Nephron (organoid): ENCODE data around the gene CEACAM6.
"Not testable (repeated sequence)": the region's sequence is repeated elsewhere in the genome, so short reads cannot be mapped to it uniquely, and the experiment has no call there.

ENCODE experiments used
- H3K27ac Mint-ChIP-seq, 3 experiments: 2 replicates each; pipeline ENCODE4 v1.8.0; 2020; ENCODE audit warnings: mixed read lengths in 3 of 3, mild to moderate bottlenecking in 2 of 3, moderate library complexity in 1 of 3
- H3K27me3 Mint-ChIP-seq: 2 replicates; pipeline ENCODE4 v1.8.0; 2021; ENCODE audit warnings: low read depth, mild to moderate bottlenecking, moderate library complexity, mixed read lengths
- H3K36me3 Mint-ChIP-seq: 2 replicates; pipeline ENCODE4 v1.8.0; 2020; ENCODE audit warnings: low read depth, mixed read lengths
- H3K4me1 Mint-ChIP-seq: 2 replicates; pipeline ENCODE4 v1.8.0; 2020; ENCODE audit warnings: mixed read lengths
- H3K4me3 Mint-ChIP-seq, 3 experiments: 2 replicates each; pipeline ENCODE4 v1.8.0; 2020; ENCODE audit warnings: mild to moderate bottlenecking in 3 of 3, mixed read lengths in 3 of 3, moderate library complexity in 2 of 3
- H3K9me3 Mint-ChIP-seq: 2 replicates; pipeline ENCODE4 v1.8.0; 2020; ENCODE audit warnings: mixed read lengths
- CTCF ChIP-seq, 3 experiments: fragments of 200-600 bp; sonication (generic); IDR thresholded peaks; one replicate each; pipeline ENCODE4 v1.5.0; 2021; ENCODE audit warnings: antibody characterized with exemption in 3 of 3; ENCODE audit not compliant: unreplicated experiment in 3 of 3

The CEACAM6 gene

DNA sequence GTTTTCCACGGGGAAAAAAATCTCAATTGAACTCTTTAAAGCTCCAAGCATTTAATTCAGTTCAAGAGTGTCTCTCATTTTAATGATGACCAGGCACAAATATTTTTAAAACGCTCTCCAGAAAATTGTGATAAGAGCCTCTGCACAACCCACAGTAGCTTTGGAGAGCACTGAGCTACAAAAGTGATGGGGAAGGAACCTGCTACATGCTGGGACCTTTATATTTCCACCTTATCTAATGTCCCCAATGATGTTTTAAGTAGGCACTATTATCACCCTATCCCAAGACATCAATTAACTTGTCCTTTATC, 14.1 kb upstream of the CEACAM6 start:
- no peak for TF ChIP-seq CTCF (IDR thresholded peaks at IDR 0.05; ENCODE audit: unreplicated experiment in 3 of 3)
- Mint-ChIP-seq H3K27ac (no peak overlapping the region), H3K9me3 (no peaks in the 10 kb centered on the region), H3K36me3 (no peaks in the 10 kb centered on the region), H3K4me3 (no peak overlapping the region), H3K4me1 (no peaks in the 10 kb centered on the region), H3K27me3 (peaks cover 38% of the 10 kb centered on the region)

GRCh38 chr19:41744850-41745249, 10.5 kb upstream of the CEACAM6 start:
- Mint-ChIP-seq H3K36me3 (no peaks in the 10 kb centered on the region), H3K27ac (no peak overlapping the region)
- no peak for TF ChIP-seq CTCF (IDR thresholded peaks at IDR 0.05; ENCODE audit: unreplicated experiment in 3 of 3)

GRCh38 chr19:41745756-41746155, 9.6 kb upstream of the CEACAM6 start:
- Mint-ChIP-seq H3K27ac (no peak overlapping the region), H3K27me3 (peaks cover 56% of the 10 kb centered on the region), H3K4me3 (no peak overlapping the region), H3K9me3 (no peaks in the 10 kb centered on the region), H3K4me1 (no peaks in the 10 kb centered on the region), H3K36me3 (no peaks in the 10 kb centered on the region)
- no peak for TF ChIP-seq CTCF (IDR thresholded peaks at IDR 0.05; ENCODE audit: unreplicated experiment in 3 of 3)

More at GRCh38 chr19:41744850-41745249, 10.5 kb upstream of the CEACAM6 start:
- H3K4me1 Mint-ChIP-seq: no peaks in the 10 kb centered on the region
- H3K4me3 Mint-ChIP-seq: no peak overlapping the region
- peaks cover 55% of the 10 kb centered on the region for H3K27me3 Mint-ChIP-seq
- H3K9me3 Mint-ChIP-seq: no peaks in the 10 kb centered on the region

DNA sequence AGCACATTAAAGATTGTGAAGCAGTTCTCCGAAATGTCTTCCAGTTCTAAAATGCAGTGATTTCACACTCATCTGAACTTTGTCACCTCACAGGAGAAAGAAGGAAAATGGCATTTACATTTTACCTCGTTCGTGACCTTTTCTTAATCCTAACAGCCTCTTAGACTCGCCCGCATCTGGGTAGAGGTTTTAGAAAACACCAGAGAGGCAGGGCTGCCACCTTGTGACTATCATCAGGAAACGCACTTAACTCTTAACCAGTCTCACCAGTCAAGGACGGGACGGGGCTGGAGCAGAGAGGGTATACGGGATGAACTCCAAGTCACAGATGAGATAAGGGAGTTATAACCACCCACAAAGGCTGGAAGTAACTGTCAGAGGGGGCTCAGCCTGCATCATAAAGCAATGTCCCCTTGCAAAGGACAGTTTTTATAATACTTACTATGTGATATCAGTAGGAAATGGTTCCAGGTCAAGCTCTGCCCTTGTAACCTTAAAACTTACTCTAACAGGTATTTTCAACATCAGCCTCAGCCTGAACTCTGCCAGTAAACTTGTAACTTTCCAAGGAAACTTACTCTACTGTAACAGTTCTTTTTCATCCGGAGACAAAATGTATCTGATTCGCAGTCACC, 8.6 kb upstream of the CEACAM6 start:
- H3K9me3 Mint-ChIP-seq: no peaks in the 10 kb centered on the region

GRCh38 chr19:41748012-41748411, 7.3 kb upstream of the CEACAM6 start:
- Mint-ChIP-seq H3K4me3 (no peak overlapping the region), H3K36me3 (no peaks in the 10 kb centered on the region), H3K27me3 (peaks cover 63% of the 10 kb centered on the region), H3K27ac (no peak overlapping the region), H3K9me3 (no peaks in the 10 kb centered on the region), H3K4me1 (no peaks in the 10 kb centered on the region)
- no peak for TF ChIP-seq CTCF (IDR thresholded peaks at IDR 0.05; ENCODE audit: unreplicated experiment in 3 of 3)

More for the DNA sequence above, 8.6 kb upstream of the CEACAM6 start:
- H3K4me1 Mint-ChIP-seq: no peaks in the 10 kb centered on the region
- H3K27me3 Mint-ChIP-seq: peaks cover 61% of the 10 kb centered on the region
- no peaks in the 10 kb centered on the region for H3K36me3 Mint-ChIP-seq
- no peak overlapping the region for H3K27ac Mint-ChIP-seq
- H3K4me3 Mint-ChIP-seq: no peak overlapping the region
- TF ChIP-seq CTCF (IDR thresholded peaks at IDR 0.05; ENCODE audit: unreplicated experiment in 3 of 3): peak in 1 of 3 experiments; percentile 8

- H3K4me1 Mint-ChIP-seq, H3K9me3 Mint-ChIP-seq, H3K4me3 Mint-ChIP-seq, H3K27ac Mint-ChIP-seq, H3K36me3 Mint-ChIP-seq: not testable (repeated sequence)
- peaks cover 64% of the 10 kb centered on the region for H3K27me3 Mint-ChIP-seq
Measured at GRCh38 chr19:41750248-41751134, 4.8 kb upstream of the CEACAM6 start.
